HG02938 (cell line): ENCODE data around the gene ERAP2.

Source experiments
- ATAC-seq: cut with Tn5 transposase; IDR thresholded peaks from one replicate; pipeline ENCODE4 v1.9.1; 2021; ENCODE audit warnings: mild to moderate bottlenecking, moderate library complexity; ENCODE audit not compliant: unreplicated experiment

The ERAP2 gene

DNA sequence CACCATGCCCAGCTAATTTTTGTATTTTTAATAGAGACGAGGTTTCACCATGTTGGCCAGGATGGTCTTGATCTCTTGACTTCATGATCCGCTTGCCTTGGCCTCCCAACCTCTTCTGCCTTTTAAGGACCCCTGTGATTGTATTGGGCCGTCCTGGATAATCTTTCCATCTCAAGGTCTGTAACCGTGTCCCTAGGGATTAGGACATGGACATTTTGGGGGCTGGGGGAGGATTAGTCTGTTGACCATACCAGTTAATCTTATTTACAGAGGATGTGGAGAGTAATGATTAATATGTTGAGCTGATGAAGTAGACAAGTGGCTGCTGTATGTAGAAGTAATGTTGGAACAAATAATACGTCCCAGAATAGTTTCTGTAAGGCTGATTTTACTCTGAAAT, 82.7 kb downstream of the ERAP2 start:
- ATAC-seq, result no peak

DNA sequence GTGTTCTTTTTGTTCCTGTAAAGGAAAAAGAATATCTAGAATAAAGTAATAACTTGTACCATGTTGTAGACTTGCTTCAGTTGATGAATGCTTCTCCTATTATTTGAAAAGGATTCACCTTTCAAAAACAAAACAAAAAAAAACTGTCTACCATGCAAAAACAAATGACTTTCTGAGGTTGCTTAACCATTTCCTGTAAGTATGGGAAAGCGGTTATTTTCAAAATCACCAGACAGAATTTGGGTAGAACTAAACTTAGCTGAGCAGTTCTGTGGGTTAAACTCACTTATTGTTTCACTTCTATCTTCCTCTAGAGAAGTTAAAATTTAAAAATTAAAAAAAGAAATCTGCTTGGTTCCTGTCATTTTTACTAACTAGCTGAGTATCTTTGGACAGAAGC, 84.8 kb downstream of the ERAP2 start:
- peak; percentile 56 for ATAC-seq

DNA sequence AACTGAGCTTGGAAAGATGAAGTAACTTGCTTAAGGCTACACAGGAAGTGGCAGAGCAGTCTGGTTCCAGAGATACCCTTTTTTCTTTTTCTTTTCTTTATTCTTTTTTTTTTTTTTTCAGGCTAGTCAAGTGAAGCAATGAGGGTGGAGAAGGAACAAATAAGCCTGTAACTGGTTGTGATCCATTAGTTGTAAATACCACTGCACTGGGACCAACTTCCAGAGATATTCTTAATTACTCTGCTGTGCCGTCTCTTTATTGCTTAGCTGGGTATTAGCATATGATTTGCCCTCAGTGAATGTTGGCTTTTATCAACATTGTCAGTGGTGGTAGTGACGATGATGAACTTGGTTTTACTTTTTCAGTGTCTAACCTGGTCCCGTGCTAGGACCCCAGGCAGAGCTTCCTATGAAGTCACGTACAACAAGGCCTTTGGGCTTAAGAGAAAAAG, 86.3 kb downstream of the ERAP2 start:
- no peak for ATAC-seq

DNA sequence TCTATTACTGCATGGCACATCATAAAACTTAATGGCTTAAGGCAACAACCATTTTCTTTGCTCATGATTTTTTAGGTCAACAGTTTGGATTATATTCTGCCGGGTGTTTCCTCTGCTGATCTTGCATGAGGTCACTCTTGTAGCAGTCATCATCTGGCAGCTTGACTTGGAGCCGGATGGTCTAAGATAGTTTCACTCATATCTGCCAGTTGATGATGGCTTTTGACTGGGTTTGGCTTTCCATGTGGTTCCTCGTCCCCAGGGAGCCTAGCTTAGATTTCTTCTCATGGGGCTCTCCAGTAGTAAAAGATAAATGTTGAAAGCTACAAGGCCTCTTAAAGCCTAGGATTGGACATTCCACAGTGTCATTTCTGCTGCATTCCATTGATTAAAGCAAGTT, 87.0 kb downstream of the ERAP2 start:
- peak; percentile 69 for ATAC-seq

DNA sequence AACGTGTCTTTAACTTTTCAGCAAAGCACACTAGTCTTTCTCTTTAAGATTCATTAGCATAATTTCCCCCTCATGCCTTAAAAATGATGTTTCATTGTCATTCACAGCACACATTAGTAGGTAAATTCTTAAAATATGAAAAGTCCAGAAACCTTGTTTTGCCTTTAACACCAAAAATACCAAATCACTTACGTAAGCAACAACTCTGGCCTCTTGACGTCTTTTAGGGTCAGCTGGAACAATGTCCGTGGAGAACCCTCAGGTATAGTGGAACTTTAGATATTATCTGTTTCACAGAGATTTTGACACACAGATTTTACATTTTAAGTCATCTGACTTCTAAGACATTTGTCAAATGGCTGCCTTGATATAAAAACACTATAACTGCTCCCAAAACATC, 90.5 kb downstream of the ERAP2 start:
- no peak for ATAC-seq

DNA sequence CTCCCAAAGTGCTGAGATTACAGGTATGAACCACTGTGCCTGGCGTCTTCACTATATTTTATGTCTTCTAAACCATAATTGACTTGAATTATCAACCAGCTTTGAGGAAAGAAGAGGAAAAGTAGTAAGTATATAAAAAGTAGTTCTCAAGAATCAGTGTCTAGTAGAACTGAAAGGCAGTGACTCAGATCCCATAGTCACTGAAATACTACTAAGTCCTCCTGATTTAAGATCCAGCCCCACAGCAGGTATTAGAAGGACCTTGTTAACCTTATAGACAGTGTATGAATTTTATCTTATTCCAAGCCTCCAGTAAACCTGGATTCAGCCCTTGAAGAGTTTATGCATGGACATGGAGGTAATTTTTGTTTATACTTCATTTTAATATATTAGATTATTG, 91.1 kb downstream of the ERAP2 start:
- no peak for ATAC-seq

DNA sequence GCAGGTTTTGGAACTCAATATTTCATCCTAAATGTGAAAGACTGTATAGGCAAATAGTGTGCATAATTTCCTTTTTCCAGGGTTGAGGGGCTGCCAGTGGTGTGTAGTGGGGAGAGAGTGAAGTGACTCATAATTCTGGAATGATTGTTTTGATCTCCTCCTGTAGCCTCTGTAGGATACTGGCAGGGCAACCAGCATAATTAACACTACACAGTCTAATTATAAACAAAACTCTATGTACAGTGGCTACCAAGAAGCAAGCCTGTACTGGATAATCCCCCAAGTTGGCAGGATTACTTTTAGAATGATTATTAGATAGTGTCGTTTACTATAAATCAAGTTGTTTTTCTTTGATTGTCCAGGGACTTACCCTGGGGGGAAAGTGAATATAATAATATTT, 91.8 kb downstream of the ERAP2 start:
- no peak for ATAC-seq

DNA sequence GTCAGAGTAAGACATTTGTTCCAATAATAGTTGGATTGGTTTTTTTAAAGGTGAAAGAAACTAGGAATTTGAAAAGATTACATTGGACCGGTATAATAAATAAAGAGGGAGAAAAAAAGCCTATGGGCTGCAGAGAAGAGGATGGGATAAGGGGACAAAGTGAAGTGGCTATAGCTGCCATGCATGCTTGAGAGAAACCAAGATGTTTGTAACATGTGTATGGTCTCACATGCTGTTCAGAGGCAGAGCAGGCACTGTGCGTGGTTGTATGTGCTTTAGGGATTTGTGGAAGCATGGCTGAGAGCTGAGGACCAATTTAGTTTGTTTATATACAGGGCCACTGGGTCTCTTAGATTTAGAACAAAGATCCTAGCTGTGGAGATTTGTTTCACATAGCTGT, 92.3 kb downstream of the ERAP2 start:
- no peak for ATAC-seq
